HG02623 (cell line): ENCODE data around the gene NKX1-1.
"Not testable (repeated sequence)": the region's sequence is repeated elsewhere in the genome, so short reads cannot be mapped to it uniquely, and the experiment has no call there.

Experiments
- ATAC-seq: cut with Tn5 transposase; IDR thresholded peaks from one replicate; pipeline ENCODE4 v1.9.1; 2021; ENCODE audit warnings: moderate library complexity; ENCODE audit not compliant: unreplicated experiment

Gene NKX1-1

DNA sequence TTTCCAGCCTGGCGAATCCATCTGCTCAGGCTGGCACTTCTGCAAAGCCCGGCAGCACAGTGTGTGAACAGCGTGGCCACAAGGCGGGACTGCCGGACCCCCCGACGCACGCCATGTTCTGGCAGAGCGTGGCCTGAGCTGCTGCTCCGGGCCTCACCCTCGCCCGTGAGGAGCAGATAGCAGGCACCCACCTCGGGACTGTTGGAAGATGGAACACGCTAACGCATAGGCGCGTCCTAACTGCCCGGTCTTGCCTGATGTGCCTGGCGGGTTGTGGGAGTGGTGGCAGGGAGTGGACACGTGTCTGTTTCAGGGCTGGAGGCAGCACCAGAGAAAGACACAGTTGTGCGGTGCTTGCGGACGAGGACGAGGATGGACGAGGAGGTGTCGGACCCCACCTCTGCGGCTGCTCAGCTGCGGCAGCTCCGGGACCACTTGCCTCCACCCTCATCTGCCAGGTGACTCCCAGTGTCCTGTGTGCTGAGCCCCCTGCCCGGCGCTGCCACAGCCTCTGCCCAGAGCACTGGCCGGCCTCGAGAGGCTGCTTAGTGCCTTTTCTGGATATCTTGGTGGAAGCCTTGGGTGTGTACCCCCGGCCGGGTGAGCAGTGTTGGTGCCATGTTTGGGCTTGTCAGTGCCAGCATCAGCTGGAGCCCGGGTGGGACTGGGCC, 31.1 kb downstream of the NKX1-1 start:
- ATAC-seq = no peak

- no peak for ATAC-seq
Measured at GRCh38 chr4:1374706-1375045, 31.6 kb downstream of the NKX1-1 start.

- ATAC-seq = no peak
Measured at GRCh38 chr4:1373892-1374705, 32.1 kb downstream of the NKX1-1 start.

DNA sequence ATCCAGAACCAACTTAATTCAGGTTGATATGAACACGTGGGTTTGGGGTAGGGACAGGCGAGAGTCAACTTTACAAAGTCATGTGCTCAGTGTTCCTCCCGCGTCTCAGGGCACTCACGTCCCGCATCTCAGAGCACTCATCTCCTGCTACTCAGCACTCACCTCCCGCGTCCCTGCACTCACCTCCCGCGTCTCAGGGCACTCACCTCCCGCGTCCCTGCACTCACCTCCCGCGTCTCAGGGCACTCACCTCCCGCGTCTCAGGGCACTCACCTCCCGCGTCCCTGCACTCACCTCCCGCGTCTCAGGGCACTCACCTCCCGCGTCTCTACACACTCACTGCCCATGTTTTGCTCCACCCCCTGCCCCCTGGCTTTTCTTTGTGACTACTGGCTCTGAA, 33.7 kb downstream of the NKX1-1 start:
- ATAC-seq = not testable (repeated sequence)

DNA sequence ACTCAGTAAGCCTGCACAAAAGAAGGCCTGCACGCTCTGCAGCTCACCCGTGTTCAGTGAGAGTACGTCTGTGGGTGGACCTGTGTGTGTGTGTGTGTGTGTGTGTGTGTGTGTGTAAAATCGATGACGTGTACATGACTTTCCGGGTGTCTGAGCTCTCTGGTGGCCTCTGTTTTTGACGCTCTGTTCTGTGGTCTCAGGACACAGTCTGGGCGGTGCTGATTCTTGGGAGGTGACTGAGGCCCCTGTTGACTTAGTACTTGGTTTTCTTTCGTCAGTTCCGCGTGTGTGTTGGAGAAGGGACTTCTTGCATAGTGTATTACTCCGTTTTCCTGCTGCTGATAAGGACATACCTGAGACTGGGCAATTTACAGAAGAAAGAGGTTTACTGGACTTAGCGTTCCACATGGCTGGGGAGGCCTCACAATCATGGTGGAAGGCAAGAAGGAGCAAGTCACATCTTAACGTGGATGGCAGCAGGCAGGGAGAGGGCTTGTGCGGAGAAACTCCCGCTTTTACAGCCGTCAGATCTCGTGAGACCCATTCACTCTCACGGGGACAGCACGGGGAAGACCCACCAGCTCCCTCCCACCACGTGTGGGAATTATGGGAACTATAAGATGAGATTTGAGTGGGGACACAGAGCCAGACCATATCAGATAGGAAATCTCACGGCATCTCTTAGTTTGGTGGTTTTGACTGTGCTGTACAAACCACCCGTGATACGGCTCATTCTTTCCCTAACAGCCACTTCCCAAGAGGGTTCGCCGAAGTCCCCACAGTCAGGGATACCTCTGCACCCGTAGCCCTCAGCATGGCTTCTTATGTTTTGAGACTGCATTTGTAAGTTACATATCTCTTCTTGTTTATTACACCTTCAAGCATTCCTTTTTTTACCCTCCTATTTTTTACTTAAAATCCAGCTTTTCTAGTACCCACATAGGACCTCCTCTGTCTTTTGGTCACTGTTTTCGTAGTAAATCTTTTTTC, 34.8 kb downstream of the NKX1-1 start:
- no peak for ATAC-seq

DNA sequence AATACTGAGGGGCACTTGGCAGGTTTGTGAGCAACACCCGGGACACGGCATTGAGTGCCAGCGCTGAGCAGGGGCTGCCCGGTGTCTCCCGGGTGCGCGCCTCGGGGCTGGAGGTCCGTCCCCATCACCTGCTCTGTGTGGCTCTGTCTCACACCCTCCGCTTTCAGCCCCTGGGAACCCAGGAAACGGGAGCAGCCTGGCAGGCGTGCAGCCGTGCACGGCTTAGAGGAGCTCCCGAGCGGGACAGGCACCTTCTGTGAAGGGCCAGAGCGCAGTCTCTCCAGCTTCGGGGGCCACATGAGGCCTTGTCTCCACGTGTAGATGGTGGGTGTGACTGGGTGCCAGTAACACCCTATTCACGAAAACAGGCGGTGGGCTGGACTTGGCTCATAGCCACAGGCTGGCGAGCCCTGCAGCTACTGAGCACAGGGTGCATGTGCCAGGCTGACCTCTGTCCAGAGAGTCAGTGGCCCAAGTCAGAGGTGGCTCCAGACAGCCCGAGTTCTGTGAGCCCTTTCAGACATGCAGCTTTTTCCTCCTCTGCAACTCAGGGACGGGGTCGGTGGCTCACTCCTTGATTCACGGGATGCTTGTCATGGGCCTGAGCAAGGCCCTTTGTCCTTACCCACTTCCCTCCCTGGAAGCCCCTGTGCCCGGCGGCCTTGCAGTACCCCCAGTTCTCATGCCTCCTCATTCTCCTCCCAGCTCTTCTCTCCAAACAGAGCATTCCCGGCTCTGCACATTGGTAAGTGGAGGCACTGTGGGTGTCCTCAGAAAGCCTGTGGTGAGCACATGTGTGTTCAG, 35.7 kb downstream of the NKX1-1 start:
- no peak for ATAC-seq

- no peak for ATAC-seq
Measured at GRCh38 chr4:1369479-1370079, 36.7 kb downstream of the NKX1-1 start.

DNA sequence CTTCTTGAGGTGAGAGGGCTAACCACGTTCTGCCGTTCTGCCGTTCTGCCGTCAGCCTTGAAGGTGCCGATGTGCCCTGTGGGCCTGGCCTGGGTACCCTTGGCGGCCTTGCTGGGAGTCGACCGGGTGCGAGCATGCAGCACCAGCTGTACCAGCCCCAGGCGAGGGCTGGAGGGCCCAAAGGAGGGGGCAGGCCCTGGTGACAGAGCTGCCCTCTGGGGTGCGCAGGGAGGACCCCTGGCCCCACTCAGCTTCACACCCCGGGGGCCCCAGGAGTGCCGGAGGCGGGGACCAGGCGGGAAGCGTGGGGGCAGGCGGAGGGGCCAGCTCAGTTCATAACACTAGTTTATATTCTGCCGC, 37.2 kb downstream of the NKX1-1 start:
- ATAC-seq = no peak

DNA sequence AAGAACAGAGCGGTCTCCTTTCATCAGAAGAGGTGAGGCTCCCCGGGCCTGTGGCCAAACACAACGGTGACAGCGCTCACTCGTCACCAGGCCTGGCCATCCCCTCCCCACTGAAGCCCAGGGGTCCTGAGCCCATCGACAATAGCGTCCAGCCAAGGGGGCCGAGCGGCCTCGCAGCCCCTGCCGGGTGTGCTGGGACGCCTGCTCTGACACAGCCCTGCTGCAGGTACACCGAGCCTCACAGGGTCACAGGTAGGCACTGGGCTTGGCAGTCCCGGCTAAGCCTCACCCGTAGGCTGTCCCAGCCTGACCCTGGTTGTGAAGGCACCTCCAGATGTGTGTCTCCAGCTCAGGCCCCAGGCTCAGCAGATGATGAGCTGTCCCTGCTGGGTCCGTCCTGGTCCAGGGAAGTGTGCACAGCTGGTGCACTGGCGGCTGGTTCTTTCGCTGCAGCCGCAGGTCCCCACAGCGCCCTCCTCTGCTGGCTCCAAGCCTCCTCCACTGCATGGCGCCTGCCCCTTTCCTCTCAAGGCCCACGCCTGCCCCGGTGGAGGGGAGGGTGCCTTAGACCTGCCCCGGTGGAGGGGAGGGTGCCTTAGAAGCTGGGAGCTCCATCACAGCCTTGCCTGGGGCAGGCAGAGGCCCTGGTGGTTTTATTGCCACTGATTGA, 37.7 kb downstream of the NKX1-1 start:
- ATAC-seq = no peak

- no peak for ATAC-seq
Measured at GRCh38 chr4:1367936-1368289, 38.3 kb downstream of the NKX1-1 start.

DNA sequence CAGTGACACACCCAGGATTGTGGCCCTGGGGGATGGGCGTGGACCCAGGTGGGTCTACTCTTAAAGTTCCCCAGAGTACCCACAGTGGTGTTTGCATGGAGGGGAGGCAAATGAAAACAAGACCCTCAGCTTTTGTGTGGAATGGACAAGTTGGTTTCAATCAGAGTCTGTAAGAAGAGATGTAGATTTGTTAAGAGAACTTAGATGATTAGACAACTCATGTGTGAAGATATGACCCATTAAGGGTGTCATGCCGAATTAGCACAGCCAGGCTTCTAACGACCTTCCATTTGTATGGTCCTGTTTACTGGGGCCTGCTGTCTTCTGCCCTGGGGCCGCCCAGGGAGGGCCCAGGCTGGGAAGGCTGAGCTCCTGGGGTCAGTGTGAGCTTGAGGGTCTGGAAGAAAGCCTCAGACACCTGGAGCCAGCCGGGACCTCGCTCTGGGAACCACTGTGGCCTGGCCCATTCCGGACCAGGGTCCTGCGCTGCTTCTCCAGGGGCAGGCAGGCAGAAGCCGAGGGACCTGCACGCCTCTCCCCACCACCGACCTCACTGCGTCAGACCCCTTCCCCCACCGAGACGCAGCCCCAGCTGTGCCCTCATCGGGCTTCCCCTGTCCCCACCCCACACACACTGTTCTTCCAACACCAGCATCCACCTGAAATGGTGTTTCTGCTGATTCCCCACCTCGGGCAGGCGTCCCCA, 38.9 kb downstream of the NKX1-1 start:
- ATAC-seq = no peak

- no peak for ATAC-seq
Measured at GRCh38 chr4:1366371-1367229, 39.6 kb downstream of the NKX1-1 start.

DNA sequence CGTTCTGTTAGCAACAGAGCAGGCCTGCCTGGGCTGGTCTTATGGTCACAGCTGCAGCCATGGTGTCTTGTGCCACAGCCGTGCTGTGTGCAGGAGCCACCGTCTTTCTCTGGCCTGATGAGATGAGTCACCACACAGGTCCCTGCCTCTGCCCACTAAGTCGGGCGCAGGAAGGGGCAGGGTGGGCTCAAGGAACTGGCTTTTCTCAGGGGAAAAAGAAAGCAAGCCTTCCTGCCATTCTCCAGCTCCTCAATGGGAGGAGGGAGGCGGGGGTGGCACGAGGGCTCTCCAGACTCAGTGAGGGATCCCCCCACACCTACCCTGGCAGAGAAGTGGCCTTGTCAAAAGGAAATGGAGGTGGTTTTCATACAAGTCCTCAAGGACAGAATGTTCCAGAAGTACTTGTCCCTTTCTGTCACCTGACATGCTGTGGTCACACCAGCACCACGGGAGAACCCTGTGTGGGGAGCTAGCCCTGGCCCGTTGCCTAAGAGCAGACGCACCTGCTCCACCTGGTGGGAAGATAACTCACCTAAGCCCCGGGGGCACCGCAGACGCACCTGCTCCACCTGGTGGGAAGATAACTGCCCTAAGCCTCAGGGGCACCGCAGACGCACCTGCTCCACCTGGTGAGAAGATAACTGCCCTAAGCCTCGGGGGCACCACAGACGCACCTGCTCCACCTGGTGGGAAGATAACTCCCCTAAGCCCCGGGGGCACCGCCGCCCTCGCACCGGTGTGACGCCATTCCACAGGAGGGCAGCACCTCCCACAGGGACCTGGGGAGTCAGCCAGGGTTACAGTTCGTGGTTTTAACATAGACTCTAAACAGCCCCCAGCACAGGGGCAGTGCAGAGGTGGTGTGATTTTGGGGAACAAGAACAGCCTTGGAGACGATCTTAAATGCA, 40.7 kb downstream of the NKX1-1 start:
- no peak for ATAC-seq

DNA sequence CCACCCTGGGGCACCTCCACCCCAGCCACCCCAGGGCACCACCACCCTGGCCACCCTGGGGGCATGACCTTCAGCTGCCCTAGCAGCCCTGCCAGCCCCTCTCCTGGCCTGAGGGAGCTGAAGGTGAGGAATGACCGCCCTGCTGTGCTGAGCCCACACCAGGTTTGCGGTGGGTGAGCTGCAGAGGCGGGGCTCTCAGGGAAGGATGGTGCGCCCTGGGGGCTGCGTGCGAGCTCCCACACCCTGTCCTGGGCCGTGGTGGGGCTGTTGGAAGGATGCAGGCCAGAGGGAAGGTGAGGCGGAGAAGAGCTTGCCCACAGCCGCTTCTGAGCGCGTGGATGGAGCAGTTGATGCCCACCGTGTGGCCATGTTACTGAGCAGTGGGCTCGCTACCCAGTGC, 41.5 kb downstream of the NKX1-1 start:
- ATAC-seq = no peak

GRCh38 chr4:1364217-1364616, 42.0 kb downstream of the NKX1-1 start:
- ATAC-seq = no peak

GRCh38 chr4:1363513-1363912, 42.7 kb downstream of the NKX1-1 start:
- no peak for ATAC-seq

- ATAC-seq = no peak
Measured at GRCh38 chr4:1362521-1362920, 43.7 kb downstream of the NKX1-1 start.
